ENCODE data around the gene NRM.
"Not testable (repeated sequence)": the region's sequence is repeated elsewhere in the genome, so short reads cannot be mapped to it uniquely, and the experiment has no call there.

NRM gene

DNA sequence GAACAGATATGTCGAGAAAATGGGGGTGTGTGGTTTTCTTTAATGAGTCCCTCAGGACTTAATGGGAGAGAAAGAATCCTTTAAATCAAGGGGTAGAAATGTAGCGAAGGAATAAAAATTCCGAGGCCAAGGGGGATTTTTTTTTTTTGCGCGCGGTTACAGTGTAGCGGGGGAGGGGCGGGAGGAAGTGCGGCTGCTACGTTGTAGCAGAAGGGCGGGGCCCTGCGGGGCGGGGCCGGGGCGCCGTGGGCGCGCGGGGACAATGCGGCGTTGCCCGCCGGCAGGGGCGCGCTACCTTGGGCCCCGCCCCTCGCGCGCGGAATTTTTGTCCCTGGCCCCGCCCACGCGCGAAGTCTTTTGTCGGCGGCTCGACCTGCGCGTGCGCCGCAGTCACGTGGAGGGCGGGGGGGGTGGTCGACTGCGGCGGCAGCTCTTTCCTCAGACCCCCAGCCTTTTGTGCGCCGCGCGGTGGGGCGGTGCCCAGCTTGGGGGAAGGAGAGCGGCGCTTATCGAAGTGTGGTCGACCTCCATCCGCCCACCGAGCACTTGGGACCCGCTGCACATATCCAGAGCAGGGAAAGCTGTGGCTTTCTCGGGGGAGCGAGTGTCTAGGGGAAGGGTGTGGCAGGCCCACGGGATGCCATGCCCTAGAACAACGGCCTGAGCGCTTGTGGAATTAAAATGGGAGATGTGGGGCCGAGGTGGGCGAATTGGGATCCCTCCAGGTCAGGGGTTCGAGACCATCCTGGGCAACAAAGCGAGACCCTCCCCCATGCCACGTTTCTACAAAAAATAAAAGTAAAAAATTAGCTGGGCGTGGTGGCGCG, 30.6 kb upstream of the NRM start:
- DNase-seq, result peak in 54 of 56 donors; percentile 25 to 89 (median 77)

- peak in 32 of 56 donors; percentile 6 to 59 (median 32) for DNase-seq
Observed at GRCh38 chr6:30720738-30721197, 30.0 kb upstream of the NRM start.

GRCh38 chr6:30719791-30720737, 29.3 kb upstream of the NRM start, which contains the start of gene TUBB:
TSS of gene TUBB (plus strand) at chr6:30720352. CDS start at chr6:30720507, 155 bp downstream.
- peak; percentile 53 to 99 (median 96) for DNase-seq

DNA sequence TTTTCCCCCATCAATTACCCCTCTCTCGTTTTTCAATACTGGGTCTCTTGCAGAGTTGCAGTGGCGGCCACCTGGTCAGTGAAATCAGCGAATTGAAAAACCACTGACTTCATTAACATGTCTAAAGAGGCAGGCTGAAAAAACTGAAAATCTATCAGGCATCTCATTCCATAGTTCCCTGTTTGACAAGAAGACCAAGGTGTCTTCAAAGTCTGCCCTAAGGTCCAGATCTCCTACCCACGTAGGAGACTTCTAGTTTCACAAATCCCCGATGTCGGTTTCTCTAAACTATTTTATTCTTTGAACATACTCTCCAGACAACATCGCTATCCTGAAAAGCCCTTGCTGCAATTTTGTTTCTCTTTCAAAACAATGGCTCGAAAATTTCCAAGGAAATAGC, 28.6 kb upstream of the NRM start:
- no peak for DNase-seq

GRCh38 chr6:30717845-30718720, 27.3 kb upstream of the NRM start:
- DNase-seq, result not testable (repeated sequence)

DNA sequence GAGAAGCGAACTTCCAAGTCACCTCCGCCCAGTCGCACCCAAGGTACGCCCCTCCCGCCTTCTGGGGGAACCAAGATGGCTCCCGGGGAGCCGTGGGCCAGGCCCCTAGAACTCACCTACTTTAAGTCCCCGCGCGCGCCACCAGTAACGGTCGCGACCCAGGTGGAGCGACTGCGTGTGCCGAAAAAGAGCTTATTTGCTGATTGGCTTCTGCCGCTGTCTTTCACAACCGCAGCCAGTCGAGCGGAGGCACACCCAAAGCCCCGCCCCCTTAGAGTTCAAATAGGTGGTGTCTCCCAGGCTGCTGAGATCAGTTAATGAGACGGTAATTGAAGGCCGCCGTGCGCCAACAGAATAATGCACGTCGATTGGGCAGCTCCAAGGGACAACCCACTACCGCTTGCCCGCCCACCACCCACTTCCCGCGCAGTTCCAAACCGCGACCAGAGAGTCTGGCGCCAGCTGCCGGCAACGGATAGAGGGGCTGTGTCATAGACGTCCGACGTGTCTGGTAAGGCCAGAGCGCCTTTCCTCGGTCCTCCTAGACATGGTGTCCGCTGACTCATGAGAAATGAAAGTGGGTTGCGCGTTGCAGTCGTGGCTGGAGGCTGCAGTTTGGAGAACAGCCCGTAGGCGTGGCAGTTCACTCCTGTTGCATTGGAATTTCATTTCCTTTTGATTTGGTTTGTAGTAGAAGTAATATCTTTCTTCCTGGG, 26.5 kb upstream of the NRM start, which contains the start of gene MDC1:
TSS of gene MDC1 (minus strand) at position 153 of the 716 bp plus-strand sequence. CDS start 2,106 bp downstream, outside the sequence.
- peak; percentile 41 to 100 (median 99) for DNase-seq

GRCh38 chr6:30716879-30717128, 26.0 kb upstream of the NRM start:
- no peak for DNase-seq

DNA sequence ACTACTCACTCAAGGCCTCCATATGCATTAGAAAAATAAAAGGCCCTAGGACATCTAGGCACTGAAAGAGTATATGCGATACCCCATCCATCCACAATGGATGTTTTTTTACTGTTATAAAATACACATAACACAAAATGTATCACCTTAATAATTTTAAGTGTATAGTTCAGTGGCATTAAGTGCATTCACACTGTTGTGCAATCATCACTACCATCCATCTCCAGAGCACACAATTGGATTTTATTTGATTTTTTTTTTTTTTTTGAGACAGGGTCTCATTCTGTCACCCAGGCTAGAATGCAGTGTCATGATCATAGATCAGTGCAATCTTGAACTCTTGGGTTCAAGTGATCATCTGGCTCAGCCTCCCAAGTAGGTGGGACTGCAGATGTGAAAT, 23.5 kb upstream of the NRM start:
- DNase-seq, result no peak

DNA sequence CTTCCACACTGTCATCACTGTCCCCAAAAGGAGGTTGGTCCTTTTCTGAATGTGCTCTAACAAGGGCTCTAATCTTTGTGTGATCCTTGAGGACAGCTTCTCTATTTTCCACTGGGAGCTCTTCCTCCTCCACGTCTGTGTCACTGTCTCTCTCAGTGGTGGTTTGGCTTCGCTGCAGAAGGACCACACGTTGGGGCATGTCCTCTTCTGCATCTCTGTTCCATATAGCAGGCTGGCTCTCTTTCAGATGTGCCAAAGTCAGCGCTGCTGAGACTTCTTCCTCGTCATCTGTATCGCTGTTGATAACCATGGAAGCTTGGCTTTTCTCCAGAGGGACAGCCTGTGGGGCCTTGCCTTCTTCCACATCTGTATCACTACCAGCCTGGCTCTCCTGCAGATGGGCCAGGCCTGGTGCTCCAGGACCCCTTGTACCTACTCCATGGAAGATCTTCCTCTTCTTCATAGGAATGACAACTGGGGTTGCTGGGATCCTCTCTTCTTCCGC, 21.7 kb upstream of the NRM start:
- DNase-seq, result no peak

DNA sequence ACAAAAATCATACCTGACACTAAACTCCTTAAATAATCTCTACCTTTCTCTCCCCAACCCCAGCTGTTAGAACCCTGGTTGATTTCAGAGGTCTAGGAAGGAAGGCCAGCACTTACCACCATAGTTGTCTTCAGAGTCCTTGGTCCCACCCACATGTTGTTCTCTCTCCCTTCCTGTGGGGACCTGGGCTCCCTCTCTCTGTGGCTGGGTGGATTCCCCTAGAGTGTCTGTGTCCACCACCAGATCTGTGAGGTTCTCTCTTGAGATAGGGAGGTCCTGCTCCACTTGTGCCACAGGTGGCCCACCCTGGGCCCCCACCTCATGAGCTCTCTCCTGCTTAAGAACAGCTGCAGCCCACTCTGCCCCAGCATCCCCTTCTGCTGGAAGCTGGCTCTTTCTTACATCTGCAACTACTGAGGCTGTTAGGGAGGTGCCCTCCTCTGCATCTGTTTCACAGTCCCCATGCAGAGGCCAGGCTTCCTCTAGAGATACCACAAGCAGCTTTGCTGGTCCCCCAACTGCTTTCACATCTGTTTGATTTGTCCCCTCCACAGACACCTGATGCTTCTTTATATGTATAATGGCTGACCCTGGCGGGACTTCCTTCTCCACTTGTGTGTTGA, 21.1 kb upstream of the NRM start:
- DNase-seq, result no peak

DNA sequence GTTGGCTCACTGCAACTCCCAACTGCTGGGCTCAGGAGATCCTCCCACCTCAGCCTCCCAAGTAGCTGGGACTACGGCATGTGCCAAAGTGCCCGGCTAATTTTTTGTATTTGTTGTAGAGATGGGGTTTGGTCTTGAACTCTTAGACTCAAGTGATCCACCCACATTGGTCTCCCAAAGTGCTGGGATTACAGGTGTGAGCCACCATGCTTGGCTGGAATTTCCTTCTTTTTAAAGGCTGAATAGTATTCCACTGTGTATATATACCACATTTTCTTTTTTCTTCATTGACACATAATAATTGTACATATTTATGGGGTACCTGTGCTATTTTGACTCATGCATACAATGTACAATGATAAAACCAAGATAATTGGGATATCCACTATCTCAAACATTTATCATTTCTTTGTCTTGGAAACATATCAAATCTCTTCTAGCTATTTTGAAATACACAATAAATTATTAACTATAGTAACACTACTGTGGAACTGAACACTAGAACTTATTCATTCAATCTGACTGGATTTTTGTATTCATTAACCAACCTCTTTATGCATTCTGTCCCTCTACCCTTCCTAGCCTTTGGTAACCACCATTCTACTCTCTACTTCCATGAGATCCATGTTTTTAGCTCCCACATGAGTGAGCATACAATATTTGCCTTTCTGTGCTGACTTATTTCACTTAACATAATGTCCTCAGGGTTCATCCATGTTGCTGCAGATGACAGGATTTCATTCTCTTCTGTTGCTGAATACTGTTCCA, 18.5 kb upstream of the NRM start:
- DNase-seq, result no peak

DNA sequence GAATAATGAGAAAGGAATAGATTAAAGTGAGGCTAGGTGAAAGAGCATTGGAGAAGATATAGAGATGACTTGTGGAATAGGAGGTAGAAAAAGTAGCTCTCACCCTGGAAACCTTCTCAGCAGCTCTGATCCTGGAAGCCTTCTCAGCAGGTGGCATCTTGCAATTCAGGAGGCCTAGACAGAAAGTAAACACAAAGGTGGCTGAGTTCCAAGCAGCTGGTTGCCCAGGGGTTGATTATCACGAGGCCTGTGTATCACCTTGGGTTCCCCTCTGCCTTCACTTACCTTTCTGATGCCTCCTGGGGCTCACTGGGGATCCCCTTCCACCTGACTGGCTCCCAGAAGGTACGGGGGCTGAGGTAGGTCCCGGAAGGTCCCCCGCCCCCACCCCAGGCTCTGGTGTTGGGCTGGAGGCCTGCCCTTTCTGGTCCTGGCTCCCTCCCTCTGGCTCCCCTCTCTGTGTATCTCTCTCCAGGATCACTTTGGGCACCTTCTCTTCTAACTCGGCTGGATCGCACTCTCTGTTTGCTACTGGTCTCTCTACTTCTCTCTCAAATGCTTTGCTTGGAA, 16.6 kb upstream of the NRM start:
- no peak for DNase-seq

DNA sequence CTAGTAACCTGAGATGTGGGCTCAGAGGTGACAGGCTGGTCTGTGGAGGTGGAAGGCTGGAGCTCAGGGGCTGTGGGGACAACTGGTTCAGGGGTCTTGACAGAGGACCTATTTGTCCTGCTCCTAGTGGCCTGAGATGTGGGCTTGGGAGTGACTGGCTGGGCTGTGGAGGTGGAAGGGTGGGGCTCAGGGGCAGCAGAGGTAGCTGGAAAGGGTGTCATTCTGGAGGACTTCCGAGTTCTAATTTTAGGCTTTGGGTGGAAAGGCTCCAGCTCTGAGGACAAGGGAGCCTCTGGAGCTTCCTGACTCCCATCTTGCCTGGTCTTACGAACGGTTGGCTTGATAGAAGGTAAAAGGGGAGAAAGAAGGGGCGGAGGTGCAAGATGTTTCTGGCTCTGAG, 14.8 kb upstream of the NRM start:
- no peak for DNase-seq

DNA sequence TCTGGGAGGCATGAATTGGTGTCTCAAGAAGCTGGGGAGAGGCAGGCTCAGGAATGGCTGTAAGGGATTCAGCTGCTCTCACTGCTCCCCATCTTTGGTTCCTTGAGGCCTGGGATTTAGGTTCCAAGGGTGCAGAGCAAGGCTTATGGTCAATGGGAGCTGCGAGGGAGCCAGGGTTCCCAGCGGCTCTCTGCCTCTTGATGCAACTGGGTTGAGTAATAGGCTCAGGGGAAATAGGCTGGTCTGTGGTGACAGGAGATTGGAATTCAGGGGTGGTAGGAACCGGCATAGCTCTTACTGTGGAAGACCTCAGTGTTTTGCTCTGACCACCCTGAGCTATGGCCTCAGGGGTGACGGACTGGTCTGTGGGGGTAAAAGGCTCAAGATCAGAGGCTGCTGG, 13.0 kb upstream of the NRM start:
- no peak for DNase-seq

GRCh38 chr6:30703011-30703410, 12.2 kb upstream of the NRM start:
- DNase-seq, result no peak

GRCh38 chr6:30700340-30700739, 9.6 kb upstream of the NRM start:
- DNase-seq, result peak in 1 of 56 donors; percentile 21

- no peak for DNase-seq
Observed at GRCh38 chr6:30696432-30696831, 5.6 kb upstream of the NRM start.

- no peak for DNase-seq
Observed at GRCh38 chr6:30691208-30691847, 544 bp upstream of the NRM start.
